ENCODE measurements around the gene CMTM4.
"Not testable (repeated sequence)": the region's sequence is repeated elsewhere in the genome, so short reads cannot be mapped to it uniquely, and the experiment has no call there.

The CMTM4 gene

DNA sequence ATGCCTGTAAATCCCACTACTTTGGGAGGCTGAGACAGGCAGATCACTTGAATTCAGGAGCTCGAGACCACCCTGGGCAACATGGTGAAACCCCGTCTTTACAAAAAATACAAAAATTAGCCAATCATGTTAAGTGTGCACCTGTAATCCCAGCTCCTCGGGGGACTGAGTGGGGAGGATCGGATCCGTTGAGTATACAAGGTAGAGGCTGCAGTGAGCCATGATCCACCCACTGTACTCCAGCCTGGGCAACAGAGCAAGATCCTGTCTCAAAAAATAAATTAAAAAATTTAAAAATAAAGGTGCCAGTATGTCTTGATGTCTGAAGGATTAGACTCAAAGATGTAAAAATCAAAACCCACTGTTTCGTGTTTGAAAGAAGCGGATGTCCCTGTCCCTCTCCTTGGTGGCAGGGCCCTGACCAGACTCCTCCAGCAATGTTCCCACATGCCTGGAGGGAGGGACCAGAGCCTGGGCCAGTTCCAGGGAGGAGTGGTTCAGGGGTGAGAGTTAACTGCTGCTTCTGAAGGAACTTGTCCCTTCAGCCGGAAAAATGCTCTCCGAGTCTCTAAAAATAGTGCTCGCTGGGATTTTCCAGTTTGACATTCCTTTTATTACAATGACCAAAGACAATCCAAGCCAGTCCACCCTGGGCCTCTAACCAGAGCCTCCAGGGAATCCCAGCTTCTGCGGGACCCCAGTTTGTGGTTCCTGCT is 9.4 kb upstream of the CMTM4 start:
- no peak for DNase-seq (ENCODE audit: low spot score)

GRCh38 chr16:66703406-66704215 is 7.1 kb upstream of the CMTM4 start:
- no peak for DNase-seq (ENCODE audit: low spot score)

DNA sequence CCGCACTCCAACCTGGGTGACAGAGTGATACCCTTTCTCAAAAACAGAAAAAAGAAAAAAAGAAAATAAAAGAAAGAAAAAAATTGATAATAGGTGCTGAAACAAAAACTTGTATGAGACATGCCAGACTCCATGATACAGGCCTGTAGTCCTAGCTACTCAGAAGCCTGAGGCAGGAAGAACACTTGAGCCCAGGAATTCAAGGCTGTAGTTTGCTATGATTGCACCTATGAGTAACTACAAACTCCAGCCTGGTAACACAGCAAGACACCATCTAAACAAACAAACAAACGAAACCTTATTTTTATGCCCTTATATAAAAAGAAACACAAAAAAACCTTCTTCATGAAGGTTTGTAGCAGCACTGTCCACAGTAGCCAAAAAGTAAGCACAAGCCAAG is 5.0 kb upstream of the CMTM4 start:
- no peak for DNase-seq (ENCODE audit: low spot score)

GRCh38 chr16:66701026-66701425 is 4.5 kb upstream of the CMTM4 start:
- DNase-seq (ENCODE audit: low spot score), result no peak

GRCh38 chr16:66699898-66700297 is 3.4 kb upstream of the CMTM4 start:
- DNase-seq (ENCODE audit: low spot score), result no peak

DNA sequence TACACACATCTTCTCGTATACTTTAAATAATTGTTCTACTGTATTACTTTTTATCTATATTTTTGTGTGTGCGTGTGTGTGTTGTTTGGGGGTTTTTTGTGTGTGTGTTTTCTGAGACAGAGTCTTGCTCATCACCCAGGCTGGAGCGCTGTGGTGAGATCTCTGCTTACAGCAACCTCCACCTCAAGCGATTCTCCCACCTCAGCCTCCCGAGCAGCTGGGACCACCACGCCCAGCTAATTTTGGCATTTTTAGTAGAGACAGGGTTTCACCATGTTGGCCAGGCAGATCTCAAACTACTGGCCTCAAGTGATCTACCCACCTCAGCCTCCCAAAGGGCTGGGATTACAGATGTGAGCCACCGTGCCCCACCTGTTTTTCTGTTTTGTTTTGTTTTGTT is 1.5 kb upstream of the CMTM4 start:
- DNase-seq (ENCODE audit: low spot score), result no peak

- DNase-seq (ENCODE audit: low spot score), result no peak
These were observed 441 bp downstream of the CMTM4 start for GRCh38 chr16:66695935-66696668.

DNA sequence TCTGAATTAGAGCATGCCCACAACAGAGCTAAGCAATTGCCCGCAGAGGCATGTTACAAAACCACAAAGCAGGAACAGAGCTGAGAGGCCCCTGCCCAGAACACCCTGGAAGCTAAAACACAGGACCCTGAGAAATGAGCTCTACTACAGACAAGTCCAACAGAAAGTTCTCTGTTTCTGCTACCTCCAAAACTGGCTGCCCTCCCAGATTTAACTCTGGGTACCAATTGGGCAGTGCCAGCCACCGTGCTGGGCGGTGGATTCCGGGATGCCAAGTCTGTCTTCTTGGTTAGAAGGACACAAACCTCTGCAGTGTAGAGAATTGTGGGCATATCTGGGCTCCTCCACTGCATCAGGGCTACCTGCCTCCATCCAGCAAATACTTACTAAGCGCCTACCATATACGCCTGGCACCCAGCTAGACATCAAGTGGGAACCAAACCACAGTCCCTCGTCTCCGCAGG is 1.0 kb downstream of the CMTM4 start:
- DNase-seq (ENCODE audit: low spot score), result no peak

GRCh38 chr16:66693149-66693548 is 3.4 kb downstream of the CMTM4 start:
- DNase-seq (ENCODE audit: low spot score), result no peak

DNA sequence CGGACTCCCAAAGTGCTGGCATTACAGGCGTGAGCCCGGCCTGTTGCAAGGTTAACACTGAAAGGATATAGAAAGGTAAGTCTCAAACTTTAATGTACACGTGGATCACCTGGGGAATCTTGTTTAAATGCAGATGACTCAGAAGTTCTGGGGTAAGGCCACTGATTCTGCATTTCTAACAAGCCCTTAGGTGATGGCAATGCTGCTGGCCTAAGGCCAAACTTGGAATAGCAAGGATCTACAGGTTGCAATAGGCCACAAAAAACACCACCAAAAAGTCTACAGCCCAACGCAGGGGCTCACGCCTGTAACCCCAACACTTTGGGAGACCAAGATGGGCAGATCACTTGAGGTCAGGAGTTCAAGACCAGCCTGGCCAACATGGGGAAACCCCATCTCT is 4.2 kb downstream of the CMTM4 start:
- DNase-seq (ENCODE audit: low spot score), result no peak

- DNase-seq (ENCODE audit: low spot score), result no peak
These were observed 5.3 kb downstream of the CMTM4 start for GRCh38 chr16:66691234-66691633.

DNA sequence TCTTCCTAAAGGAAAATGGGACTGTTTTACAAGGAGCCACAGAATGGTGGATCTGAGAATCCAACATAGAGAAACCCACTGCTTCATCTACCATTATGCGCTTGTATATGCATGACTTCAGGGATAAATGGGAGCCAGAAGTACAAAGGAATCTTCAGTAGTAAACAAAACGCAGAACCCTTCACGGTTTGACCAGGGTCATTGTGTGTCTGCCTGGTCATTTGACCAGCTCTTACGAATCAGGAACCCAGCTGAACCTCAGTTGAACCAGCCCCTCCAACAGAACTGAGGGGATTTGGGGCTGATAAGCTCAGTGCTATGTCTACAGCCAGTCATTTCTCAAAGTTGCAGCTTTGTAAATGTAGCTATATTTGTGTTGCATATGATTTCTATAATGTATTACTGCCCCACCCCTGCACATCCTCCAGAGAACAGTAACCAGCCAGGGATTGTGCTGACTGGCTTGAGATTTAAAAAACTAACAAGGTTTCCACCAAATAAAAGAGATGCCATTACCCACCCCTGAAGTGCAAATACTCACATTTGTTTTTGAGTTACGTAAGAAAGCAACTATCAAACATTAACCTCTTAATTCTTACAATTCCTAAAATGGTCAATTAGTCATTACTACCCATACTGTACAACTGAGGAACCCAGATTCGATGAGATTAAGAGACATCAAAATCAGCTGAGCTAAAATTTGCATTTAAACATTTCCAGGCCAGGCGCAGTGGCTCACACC is 6.3 kb downstream of the CMTM4 start:
- no peak for DNase-seq (ENCODE audit: low spot score)

GRCh38 chr16:66689282-66689681 is 7.3 kb downstream of the CMTM4 start:
- no peak for DNase-seq (ENCODE audit: low spot score)

GRCh38 chr16:66687906-66688625 is 8.5 kb downstream of the CMTM4 start:
- no peak for DNase-seq (ENCODE audit: low spot score)

- not testable (repeated sequence) for DNase-seq (ENCODE audit: low spot score)
These were observed 10.9 kb downstream of the CMTM4 start for GRCh38 chr16:66685501-66686115.

DNA sequence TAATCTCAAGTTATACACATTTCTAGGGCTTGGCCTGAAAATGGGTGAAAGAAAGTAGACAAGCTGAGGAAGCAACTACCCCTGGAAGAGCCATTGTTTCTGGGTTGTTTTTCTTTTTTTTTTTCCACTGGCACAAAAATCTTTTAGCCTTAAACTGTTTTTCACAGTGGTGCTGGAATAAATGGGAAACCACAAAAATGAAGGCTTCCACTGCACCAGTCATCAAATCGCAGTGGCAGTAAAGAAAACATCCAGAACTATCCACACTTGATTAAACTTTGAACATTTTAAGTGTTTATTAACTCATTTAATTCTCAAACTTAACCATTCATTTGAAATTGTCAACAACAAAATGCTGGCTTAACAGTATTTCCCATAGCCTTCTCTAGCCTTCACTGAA is 14.3 kb downstream of the CMTM4 start:
- DNase-seq (ENCODE audit: low spot score), result no peak

GRCh38 chr16:66681676-66682075 is 14.9 kb downstream of the CMTM4 start:
- DNase-seq (ENCODE audit: low spot score), result no peak

DNA sequence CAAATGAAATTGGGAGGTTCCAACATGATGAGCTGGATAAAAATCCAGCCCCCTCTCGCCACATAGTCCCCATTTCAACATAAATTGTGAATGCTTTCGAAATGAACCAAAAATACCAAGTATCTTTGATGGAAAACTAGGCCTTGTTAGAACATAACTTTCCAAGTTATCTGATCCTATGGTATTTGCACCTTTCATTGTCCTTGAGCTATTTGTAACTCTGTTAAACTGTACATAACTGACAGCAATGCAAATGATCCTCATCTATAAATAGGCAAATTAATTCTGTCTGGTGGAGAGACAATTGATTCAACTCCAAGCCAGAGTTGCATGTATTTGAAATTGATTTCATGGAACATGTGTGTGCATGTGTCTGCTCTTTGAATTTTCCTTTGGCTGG is 18.2 kb downstream of the CMTM4 start:
- no peak for DNase-seq (ENCODE audit: low spot score)

DNA sequence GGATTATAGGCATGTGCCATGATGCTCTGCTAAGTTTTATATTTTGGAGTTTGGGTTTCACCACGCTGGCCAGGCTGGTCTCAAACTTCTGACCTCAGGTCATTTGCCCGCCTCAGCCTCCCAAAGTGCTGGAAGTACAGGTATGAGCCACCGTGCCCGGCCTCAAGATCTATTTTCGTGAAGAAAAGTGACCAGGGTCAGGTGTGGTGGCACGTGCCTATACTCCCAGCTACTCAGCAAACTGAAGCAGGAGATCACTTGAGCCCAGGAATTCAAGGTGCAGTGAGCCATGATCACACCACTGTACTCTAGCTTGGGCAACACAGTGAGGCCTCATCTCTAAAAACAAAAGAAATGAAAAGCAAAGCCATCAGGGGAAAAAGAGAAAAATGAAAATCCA is 18.7 kb downstream of the CMTM4 start:
- no peak for DNase-seq (ENCODE audit: low spot score)

DNA sequence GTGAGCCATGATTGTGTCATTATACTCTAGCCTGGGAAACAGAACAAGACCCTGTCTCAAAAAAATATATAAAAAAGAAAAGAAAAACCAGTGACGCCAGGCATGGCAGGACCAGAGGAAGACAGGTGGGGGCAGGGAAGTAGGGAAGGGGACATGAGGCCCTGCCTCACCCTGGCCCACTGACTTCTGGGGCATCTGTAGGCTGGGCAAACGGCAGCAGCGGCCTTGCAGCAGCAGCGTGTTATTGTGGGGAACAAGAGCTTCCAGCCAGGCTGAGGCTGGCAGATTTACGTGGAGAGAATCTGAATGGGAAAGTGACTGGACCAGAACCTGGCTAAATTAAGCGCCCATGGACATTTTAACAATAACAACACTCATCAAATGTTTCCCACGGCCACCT is 19.4 kb downstream of the CMTM4 start:
- no peak for DNase-seq (ENCODE audit: low spot score)

GRCh38 chr16:66676599-66676998 is 19.9 kb downstream of the CMTM4 start:
- DNase-seq (ENCODE audit: low spot score), result no peak

Data from RKO (cell line).